Putamen (tissue), 1 donor: ENCODE results near the gene KCNMB4.

Source experiments
- DNase-seq: peaks from one replicate; pipeline ENCODE4 v3.0.0-alpha.2; 2016; ENCODE audit warnings: low spot score

KCNMB4 gene

GRCh38 chr12:70443062-70443673, 77.1 kb downstream of the KCNMB4 start:
- DNase-seq = no peak

GRCh38 chr12:70444903-70445302, 78.8 kb downstream of the KCNMB4 start:
- DNase-seq = no peak

GRCh38 chr12:70448371-70448770, 82.3 kb downstream of the KCNMB4 start:
- no peak for DNase-seq

- no peak for DNase-seq
Measured at GRCh38 chr12:70449074-70449752, 83.1 kb downstream of the KCNMB4 start.

GRCh38 chr12:70449753-70450341, 83.8 kb downstream of the KCNMB4 start:
- DNase-seq = no peak

- DNase-seq = no peak
Measured at GRCh38 chr12:70451528-70451927, 85.4 kb downstream of the KCNMB4 start.

GRCh38 chr12:70456953-70457352, 90.9 kb downstream of the KCNMB4 start:
- DNase-seq = no peak

GRCh38 chr12:70459786-70460185, 93.7 kb downstream of the KCNMB4 start:
- DNase-seq = no peak

GRCh38 chr12:70463997-70464396, 97.9 kb downstream of the KCNMB4 start:
- DNase-seq = no peak

- no peak for DNase-seq
Measured at GRCh38 chr12:70466753-70467152, 100.7 kb downstream of the KCNMB4 start.

- DNase-seq = no peak
Measured at GRCh38 chr12:70467476-70467875, 101.4 kb downstream of the KCNMB4 start.

- DNase-seq = no peak
Measured at GRCh38 chr12:70467918-70468733, 102.0 kb downstream of the KCNMB4 start.

GRCh38 chr12:70468741-70469140, 102.7 kb downstream of the KCNMB4 start:
- no peak for DNase-seq

- DNase-seq = no peak
Measured at GRCh38 chr12:70469221-70469820, 103.2 kb downstream of the KCNMB4 start.

GRCh38 chr12:70482764-70483163, 116.7 kb downstream of the KCNMB4 start:
- no peak for DNase-seq
